GM20000 (cell line): ENCODE measurements around the gene NPHS1.
"Not testable (repeated sequence)": the region's sequence is repeated elsewhere in the genome, so short reads cannot be mapped to it uniquely, and the experiment has no call there.

Experiments used
- DNase-seq: peaks from one replicate; pipeline ENCODE4 v3.0.0; 2012; ENCODE audit warnings: low spot score
- TF ChIP-seq, protein P1 (sequence below): IDR thresholded peaks from 2 replicates; pipeline ENCODE4 v1.5.1; 2012; ENCODE audit warnings: mild to moderate bottlenecking, control low read depth; ENCODE audit errors: extremely low read depth, missing control alignments

The NPHS1 gene

DNA sequence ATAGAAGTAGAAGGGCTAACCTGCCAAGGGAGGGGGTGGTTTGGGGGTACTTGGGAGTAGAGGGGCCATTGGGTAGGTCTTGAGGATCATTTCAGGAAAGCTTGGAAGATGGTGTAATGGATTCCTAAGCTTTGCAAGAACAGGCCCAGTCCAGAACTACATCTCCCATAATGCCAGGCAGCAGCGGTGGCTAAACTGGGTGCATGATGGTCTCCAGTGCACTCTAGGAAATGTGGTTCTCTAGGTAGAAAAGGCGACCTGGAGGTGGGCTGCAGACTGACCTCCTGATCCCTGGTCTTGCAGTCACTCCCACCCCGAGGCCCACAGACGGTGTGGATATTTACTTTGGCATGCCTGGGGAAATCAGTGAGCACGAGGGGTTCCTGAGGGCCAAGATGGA lies 19.9 kb upstream of the NPHS1 start:
- TF ChIP-seq, protein P1, sequence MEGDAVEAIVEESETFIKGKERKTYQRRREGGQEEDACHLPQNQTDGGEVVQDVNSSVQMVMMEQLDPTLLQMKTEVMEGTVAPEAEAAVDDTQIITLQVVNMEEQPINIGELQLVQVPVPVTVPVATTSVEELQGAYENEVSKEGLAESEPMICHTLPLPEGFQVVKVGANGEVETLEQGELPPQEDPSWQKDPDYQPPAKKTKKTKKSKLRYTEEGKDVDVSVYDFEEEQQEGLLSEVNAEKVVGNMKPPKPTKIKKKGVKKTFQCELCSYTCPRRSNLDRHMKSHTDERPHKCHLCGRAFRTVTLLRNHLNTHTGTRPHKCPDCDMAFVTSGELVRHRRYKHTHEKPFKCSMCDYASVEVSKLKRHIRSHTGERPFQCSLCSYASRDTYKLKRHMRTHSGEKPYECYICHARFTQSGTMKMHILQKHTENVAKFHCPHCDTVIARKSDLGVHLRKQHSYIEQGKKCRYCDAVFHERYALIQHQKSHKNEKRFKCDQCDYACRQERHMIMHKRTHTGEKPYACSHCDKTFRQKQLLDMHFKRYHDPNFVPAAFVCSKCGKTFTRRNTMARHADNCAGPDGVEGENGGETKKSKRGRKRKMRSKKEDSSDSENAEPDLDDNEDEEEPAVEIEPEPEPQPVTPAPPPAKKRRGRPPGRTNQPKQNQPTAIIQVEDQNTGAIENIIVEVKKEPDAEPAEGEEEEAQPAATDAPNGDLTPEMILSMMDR: no peak
- no peak for DNase-seq

DNA sequence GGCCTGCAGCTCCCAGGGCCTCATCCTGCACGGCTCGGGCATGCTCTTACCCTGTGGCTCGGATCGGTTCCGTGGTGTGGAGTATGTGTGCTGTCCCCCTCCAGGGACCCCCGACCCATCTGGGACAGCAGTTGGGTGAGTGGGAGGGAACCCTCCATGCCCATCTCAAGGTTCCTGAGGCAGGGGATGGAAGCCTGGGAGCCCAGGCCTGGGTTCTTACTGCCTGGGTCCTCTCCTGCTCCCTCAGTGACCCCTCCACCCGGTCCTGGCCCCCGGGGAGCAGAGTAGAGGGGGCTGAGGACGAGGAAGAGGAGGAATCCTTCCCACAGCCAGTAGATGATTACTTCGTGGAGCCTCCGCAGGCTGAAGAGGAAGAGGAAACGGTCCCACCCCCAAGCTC lies 19.3 kb upstream of the NPHS1 start:
- TF ChIP-seq, protein P1: no peak
- no peak for DNase-seq

DNA sequence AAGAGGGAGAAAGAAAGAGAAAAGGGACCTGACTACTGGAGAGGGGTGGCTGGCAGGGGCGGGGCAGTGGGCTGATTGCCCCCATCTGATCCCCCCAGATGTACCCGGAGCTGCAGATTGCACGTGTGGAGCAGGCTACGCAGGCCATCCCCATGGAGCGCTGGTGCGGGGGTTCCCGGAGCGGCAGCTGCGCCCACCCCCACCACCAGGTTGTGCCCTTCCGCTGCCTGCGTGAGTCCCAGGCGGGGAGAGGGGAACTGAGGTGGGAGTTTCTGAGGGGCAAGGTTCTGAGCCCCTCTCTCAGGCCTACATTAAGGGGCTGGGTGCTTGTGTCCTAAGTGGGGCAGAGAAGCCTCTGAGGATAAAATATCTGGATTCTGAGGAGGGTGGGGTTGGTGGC lies 18.5 kb upstream of the NPHS1 start:
- DNase-seq: no peak
- TF ChIP-seq, protein P1: no peak

DNA sequence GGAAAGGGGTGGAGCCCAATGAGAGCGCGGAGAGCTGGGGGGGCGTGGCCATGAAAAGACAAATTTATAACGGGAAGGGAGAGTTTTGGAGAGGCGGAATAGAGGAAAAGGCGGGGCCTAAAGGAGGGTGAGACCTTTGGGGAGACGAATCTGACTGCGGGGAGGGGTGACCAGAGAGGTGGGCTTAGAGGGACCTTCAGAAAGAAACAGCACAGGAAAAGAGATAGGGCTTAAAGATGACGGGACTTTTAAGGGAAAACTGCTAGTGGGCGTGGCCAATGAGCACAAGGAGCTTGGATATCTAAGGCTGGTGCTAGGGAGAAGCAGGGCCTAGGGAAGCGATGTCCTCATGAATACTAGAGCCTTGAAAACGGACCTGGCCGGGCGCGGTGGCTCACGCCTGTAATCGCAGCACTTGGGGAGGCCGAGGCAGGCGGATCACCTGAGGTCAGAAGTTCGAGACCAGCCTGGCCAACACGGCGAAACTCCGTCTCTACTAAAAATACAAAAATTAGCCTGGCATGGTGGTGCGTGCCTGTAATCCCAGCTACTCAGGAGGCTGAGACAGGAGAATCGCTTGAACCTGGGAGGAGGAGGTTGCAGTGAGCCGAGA lies 17.9 kb upstream of the NPHS1 start:
- not testable (repeated sequence) for DNase-seq

DNA sequence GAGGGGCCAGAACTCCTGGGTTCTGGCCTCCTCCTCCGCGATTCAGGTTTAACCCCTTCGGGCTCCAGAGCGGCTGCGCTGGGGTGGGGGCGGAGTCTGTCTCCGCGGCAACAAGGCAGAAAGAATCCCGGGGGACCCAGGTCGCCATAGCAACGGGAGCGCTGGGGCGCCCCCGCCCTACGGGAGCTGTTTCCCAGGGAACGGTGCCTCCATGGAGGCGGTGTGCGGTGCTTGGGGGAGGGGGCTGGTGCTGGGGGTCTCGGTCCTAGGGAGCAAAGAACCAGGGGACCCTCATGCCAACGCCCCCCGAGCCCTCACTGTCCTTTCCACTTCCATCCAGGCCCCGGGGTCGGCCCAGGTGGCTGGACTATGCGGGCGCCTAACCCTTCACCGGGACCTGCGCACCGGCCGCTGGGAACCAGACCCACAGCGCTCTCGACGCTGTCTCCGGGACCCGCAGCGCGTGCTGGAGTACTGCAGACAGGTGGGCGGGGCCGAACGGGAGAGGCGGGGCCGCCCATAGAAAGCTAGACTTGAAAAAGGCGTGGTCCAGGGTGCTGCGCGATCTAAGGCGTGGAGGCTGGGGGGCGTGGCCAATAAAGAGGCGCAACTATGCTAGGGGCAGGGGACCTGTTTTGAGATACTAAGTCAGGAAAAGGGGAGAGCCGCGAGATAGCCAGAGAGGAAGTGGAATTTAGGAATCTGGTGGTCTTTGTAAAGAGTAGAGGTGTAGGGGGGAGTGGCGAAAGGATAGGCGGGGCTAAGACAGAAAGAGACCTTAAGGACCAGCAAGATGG lies 17.2 kb upstream of the NPHS1 start:
- peak; percentile 91 for DNase-seq
- TF ChIP-seq, protein P1: no peak

DNA sequence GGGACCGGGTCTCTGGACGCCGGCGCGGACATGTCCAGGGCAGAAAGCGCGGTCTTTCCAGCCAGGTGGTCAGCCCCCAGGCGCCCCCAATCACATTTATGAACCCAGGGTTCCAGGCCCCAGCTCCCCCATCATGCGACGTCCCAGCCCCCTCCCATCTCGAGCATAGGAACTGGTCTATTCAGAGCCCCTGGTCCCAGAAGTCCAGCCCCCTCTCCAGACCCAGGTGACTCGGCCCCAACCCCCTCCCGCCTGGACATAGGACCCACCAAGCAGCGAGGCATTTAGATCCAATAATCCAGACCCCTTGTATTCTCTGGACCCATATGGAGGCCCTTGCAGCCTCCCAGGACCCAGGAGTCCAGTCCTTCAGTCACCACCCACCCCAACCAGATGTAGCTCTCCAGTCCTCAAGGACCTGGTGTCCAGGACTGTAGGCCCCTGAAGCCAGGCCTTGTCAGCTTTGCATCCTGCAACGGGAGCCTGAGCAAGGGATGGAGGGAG lies 16.6 kb upstream of the NPHS1 start:
- TF ChIP-seq, protein P1: no peak
- DNase-seq: no peak

DNA sequence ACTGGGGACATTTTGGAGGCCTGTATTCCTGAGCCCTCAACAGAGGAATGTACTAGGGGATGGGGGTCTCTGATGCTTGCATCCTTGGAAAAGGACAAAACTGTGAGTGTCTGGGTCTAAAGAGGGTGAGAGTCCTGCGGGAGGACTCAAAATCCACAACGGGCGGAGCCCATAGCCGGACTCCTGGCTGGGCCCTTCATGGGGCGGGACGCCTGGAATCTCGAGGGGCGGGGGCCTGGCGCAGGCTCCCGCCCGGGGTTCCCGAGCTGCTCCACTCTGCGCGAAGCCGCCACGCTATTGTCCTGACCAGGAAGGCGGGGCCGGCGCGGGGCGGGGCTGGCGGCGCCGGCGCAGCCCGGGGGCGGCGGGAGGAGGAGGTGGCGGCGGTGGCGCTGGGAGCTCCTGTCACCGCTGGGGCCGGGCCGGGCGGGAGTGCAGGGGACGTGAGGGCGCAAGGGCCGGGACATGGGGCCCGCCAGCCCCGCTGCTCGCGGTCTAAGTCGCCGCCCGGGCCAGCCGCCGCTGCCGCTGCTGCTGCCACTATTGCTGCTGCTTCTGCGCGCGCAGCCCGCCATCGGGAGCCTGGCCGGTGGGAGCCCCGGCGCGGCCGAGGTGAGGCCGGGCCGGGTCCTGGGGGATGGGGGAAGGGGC lies 16.0 kb upstream of the NPHS1 start, which contains the start of gene APLP1:
TSS of gene APLP1 (plus strand) at position 403 of the 651 bp plus-strand sequence. CDS start at position 466, 63 bp downstream.
- TF ChIP-seq, protein P1: no peak
- peak; percentile 85 for DNase-seq
